GM12873 (cell line): Measurements from ENCODE around the gene GABRB2.

ENCODE experiments used
- CTCF ChIP-seq: IDR thresholded peaks from 2 replicates; pipeline ENCODE4 v1.5.1; 2012; ENCODE audit warnings: low read depth, mild to moderate bottlenecking, moderate library complexity, low read length, control low read depth; ENCODE audit not compliant: insufficient read depth; ENCODE audit errors: missing control alignments

Gene GABRB2

GRCh38 chr5:161258438-161258837 is 288.1 kb downstream of the GABRB2 start:
- no peak for TF ChIP-seq CTCF

- TF ChIP-seq CTCF: no peak
These were observed 289.6 kb downstream of the GABRB2 start for GRCh38 chr5:161256957-161257356.

GRCh38 chr5:161246749-161247148 is 299.8 kb downstream of the GABRB2 start:
- TF ChIP-seq CTCF: no peak
